Limb (tissue), 2 donors: ENCODE results near the gene IPPK.

Source experiments
- DNase-seq, 2 donors: peaks; one replicate each; pipeline ENCODE4 v3.0.0-alpha.2; 2016; ENCODE audit errors: extremely low spot score in 2 of 2

The IPPK gene

GRCh38 chr9:92657296-92658094 is 12.4 kb downstream of the IPPK start:
- no peak for DNase-seq

GRCh38 chr9:92656537-92656925 is 13.4 kb downstream of the IPPK start:
- DNase-seq: no peak

DNA sequence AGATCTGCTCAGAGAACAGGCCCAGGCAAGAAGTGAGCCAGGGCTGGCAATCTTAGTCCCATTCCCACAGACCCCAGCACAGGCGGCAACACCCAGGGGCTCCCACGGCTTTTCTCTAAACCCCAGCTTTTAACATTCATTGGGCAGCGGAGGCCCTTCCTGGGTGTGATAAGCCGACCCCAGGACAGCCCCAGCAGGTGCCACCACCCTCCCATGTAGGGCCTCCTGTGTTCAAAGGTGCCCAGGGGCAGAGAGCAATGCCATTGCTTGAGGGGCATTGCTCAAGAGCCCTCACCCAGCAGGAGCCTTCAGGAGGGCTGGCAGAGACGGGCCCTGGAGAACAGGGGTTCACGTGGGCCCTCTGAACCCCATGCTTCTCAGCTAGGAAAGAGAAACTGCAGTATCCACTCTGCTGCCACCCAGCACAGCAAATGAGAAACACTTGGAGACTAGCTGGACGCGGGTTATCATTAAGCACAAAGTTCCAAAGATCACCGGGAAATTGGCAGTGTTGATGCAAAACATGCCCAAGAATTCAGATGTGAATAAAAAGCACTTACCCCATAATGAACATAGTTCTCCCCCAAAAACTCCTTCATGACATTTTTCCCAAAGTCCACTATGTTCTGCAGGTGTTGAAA is 13.9 kb downstream of the IPPK start:
- DNase-seq: no peak

- DNase-seq: no peak
Observed at GRCh38 chr9:92655366-92655765, 14.6 kb downstream of the IPPK start.

DNA sequence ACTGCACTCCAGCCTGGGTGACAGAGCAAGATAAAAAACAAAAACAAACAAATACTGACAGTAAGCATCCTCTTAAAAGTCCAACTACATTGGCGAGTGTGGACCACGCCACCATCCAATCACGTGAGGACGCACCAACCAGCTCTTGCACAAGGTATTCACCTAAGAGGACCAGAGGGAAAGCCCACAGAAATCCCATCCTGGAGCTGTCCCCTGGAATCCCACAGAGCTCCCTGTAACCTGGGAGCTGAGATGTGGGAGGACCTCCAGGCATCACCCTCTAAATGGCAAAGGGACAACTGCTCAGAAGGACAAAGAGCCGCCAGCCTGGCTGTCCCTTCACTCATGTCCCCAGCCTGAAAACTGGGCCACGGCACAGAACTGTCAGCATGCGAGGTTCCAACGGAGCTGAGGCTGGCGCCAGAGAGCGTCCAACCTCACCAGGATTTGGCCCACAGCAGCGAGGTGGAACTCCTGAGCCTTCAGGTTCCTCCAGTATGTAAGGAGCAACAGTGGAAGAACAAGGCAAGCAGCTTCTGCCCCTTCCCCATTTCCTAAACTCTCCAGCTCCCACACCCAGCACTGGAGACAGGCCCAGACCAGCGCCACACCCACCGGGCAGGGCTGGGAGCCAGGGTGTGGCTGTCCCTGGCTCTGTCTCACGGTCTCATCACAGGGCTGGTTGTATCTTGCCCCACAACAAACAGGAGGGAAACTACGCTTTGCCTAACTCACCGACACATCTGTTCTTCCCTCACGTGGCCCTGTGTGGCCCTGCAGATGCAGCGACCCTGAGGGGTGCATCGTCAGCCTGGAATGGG is 15.2 kb downstream of the IPPK start:
- no peak for DNase-seq

GRCh38 chr9:92652461-92652860 is 17.5 kb downstream of the IPPK start:
- no peak for DNase-seq

GRCh38 chr9:92650839-92651621 is 18.9 kb downstream of the IPPK start:
- no peak for DNase-seq

DNA sequence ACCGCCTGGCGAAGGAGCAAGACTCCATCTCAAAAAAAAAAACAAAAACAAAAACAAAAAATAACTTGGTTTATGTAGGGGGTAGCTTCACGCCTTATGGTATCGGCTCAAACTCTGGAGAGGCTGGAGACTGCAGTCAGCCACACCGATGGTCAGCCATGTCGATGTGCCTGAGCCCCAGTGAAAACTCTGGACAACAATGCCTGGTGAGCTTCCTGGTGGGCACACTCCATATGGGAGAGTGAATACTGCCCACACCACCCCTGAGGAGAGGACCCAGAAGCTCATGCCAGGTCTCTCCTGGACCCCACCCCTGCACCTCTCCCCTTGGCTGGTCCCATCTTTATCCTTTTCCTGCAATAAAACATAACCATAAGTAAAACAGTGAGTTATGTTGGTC is 19.6 kb downstream of the IPPK start:
- no peak for DNase-seq

- no peak for DNase-seq
Observed at GRCh38 chr9:92649007-92649406, 20.9 kb downstream of the IPPK start.

DNA sequence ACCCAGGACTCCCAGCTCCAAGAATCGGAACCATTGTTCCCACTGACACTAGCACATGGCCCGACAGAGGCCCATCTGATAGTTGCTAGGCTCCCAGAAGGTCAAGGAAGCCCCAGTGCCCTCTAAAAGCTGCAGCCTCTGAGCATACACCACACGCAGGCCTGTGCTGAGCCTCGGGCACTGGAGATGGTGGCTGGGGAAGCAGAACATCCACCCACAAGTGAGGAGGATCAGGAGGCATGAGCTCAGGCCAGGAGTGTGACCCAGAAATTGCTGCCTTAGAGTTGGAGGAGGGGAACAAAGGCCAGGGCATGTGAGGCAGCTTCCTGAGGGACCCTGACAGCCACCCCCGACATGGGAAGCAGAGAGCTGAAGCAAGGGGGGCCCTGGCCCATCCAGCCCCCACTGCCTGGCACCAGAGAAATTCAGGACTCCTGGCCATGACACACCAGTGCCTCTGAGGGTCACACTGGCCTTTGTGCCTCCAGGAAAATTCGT is 21.4 kb downstream of the IPPK start:
- DNase-seq: no peak

- no peak for DNase-seq
Observed at GRCh38 chr9:92647671-92648473, 22.1 kb downstream of the IPPK start.

- DNase-seq: no peak
Observed at GRCh38 chr9:92645041-92645440, 24.9 kb downstream of the IPPK start.

DNA sequence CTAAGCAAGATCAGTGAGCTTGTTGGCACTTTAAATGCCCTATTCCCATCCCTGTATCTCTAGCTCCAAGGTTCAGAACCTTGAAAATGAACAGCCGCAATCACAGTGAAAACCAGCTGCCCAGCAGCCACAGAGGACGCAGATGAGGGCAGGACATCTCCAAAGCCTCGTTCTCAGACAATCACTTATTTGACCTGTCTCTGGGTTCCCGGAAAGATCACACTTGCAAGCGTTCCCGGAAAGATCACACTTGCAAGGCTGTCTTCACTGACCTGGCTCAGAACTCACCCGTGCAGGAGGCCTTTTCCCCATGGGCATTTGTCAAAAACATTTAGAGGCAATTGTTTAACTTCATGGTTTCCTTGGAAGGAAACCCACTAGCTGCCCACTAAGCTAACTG is 25.7 kb downstream of the IPPK start:
- DNase-seq: no peak

GRCh38 chr9:92642564-92642963 is 27.4 kb downstream of the IPPK start:
- DNase-seq: no peak

DNA sequence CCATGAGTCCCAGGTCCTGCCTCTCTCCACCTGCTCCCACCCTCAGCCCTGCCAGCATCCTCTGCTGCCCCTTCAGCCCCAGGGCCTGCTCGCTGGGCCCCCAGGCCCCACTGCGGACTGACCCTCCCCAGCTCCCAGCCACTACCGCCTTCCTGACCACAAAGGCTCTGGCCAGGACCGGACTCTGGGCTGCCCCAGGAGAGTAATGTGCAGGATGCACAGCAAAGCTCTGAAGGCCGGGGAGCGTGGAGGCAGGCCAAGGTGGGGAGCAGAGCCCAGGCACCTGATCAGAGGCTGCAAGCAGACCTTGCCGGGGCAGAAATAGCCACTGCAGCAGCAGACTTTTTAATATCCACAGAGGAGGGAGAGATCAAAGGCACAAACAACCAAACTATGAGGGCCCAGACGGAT is 27.9 kb downstream of the IPPK start:
- no peak for DNase-seq

DNA sequence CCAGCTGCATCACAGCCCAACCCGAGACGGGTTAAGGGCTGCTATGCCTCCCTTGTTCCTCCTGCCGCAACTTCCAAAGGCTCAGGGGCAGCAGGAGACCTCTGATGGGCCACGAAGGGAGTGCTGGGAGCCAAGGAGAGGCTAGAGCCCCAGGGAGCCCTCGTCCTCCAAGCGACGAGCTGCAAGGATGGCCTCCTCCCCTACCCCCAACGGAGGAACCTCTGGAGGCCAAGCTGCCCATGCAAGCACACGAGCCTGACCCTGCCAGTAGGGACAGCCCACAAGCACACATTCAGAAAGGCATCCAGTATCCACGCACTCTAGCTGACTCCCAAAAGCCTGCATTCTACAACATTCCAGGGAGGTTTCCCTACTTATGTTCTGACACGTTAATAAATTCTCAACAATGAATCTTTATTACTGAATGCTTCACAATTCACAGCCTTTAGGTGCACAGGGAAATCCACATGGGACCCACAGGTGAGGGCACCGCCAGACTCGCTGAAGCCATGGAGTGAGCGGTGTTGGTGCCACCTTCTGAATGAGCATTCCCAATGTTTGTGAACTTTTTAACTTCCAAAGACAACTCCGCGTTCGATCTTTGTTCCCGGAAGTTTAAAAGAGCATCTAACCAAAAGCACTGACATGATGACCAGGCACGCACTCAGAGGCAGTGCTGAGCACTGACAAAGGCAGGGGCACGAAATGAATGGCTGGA is 28.7 kb downstream of the IPPK start:
- DNase-seq: no peak

DNA sequence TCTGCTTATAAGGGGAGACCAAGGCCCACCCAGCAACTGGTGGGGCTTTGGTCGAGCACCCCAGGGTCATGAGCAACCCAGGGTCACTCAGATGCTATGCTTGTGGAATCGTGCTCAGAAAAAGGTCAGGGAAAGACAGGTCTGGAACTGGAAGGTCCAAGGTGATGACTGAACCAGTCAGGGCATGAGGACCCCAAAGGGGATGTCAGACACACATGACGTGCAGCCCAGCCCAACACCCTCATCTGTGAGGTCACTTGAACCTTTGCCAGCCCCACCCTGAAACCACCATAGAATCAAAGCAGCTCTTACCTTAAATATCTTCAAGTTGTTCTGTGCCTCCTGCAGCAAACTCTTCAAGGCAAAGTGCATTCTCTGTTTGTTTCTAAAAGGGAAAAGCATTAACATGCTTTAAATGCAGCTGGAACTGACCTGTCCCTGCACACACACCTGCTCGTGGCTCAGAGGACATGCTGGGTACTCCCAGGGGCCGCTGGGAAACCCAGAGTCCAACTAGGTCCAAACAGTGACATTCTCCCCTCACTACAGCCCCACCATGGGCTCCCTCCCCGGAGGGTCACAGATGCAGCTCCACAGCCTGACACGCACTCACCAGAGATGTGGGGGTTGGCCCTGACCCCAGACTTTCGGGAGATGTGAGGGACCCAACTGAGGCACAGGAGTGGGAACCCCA is 29.4 kb downstream of the IPPK start:
- no peak for DNase-seq

DNA sequence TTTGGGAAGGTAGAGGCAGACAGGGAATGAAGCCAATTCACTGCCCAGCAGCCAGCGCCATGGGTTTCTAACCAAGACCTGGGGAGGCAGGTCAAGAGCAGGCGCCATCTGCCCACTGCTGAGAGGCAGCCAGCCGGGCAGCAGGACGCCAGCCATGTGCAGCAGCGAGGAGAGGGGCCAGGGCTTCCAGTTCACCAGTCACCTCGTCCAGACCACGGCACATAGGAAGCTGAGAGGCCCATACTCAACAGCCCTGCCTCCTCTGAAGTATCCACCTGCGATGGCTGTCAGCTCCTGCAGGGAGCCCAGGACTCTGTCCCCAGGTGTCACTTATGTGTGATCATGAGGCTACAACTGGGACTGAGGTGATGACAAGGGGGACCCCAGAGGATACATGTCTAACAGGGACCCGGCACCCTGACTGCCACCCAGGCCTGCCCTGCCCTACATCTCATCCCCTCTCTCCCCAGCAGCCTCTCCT is 30.1 kb downstream of the IPPK start:
- no peak for DNase-seq

GRCh38 chr9:92639124-92639523 is 30.8 kb downstream of the IPPK start:
- no peak for DNase-seq
